Measurements from ENCODE around the gene MYZAP.

DNA sequence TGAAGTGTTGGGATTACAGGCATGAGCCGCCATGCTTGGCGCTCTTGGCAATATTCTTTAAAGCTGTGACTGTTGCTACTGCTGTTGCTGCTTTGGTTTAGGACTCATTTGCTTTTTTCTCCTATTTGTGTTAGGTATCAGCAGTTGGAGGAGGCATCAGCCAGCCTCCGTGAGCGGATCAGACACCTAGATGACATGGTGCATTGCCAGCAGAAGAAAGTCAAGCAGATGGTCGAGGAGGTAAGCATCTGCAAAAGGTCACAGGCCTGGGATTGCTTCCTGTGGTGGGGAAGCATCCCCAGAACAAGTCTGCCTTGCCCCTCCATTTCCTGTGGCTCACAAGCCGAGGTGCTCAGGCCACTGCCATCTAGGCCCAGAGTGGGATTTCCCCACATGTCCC is 47.6 kb downstream of the MYZAP start:
- TF ChIP-seq, protein P1, sequence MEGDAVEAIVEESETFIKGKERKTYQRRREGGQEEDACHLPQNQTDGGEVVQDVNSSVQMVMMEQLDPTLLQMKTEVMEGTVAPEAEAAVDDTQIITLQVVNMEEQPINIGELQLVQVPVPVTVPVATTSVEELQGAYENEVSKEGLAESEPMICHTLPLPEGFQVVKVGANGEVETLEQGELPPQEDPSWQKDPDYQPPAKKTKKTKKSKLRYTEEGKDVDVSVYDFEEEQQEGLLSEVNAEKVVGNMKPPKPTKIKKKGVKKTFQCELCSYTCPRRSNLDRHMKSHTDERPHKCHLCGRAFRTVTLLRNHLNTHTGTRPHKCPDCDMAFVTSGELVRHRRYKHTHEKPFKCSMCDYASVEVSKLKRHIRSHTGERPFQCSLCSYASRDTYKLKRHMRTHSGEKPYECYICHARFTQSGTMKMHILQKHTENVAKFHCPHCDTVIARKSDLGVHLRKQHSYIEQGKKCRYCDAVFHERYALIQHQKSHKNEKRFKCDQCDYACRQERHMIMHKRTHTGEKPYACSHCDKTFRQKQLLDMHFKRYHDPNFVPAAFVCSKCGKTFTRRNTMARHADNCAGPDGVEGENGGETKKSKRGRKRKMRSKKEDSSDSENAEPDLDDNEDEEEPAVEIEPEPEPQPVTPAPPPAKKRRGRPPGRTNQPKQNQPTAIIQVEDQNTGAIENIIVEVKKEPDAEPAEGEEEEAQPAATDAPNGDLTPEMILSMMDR (IDR thresholded peaks at IDR 0.05 in 8 of 11, conservative IDR thresholded peaks at IDR 0.05 in 3 of 11) = no peak
- TF ChIP-seq POLR2AphosphoS5 (IDR thresholded peaks at IDR 0.05) (no peak), POLR2A (IDR thresholded peaks at IDR 0.05) (no peak)

All from spleen (tissue), 7 donors.